ENCODE data around the gene MAP2K7.

GRCh38 chr19:7894612-7895309 is 8.9 kb upstream of the MAP2K7 start:
- TF ChIP-seq CTCF (IDR thresholded peaks at IDR 0.05) (no peak), POLR2AphosphoS5 (IDR thresholded peaks at IDR 0.05) (peak in 1 of 3 donors; percentile 48)
